Putamen (tissue), 1 donor: ENCODE results near the gene TPM2.
"Not testable (repeated sequence)": the region's sequence is repeated elsewhere in the genome, so short reads cannot be mapped to it uniquely, and the experiment has no call there.

ENCODE experiments used
- DNase-seq: peaks from one replicate; pipeline ENCODE4 v3.0.0-alpha.2; 2016; ENCODE audit warnings: low spot score

The TPM2 gene

GRCh38 chr9:35656348-35656747 lies 33.4 kb downstream of the TPM2 start:
- DNase-seq: no peak

- no peak for DNase-seq
These were observed 36.1 kb downstream of the TPM2 start for GRCh38 chr9:35653611-35654010.

- no peak for DNase-seq
These were observed 36.9 kb downstream of the TPM2 start for GRCh38 chr9:35652829-35653209.

- DNase-seq: no peak
These were observed 37.5 kb downstream of the TPM2 start for GRCh38 chr9:35651956-35652828.

GRCh38 chr9:35650341-35651158 lies 39.2 kb downstream of the TPM2 start, which contains the start of gene SIT1:
TSS of gene SIT1 (minus strand) at chr9:35650931. CDS start at chr9:35650853, 78 bp downstream.
- no peak for DNase-seq

- DNase-seq: no peak
These were observed 40.0 kb downstream of the TPM2 start for GRCh38 chr9:35649431-35650340.

GRCh38 chr9:35646533-35647265 lies 43.0 kb downstream of the TPM2 start:
- DNase-seq: peak; percentile 88

- DNase-seq: no peak
These were observed 43.6 kb downstream of the TPM2 start for GRCh38 chr9:35646153-35646532.

GRCh38 chr9:35645736-35646135 lies 44.0 kb downstream of the TPM2 start:
- not testable (repeated sequence) for DNase-seq

GRCh38 chr9:35643046-35643445 lies 46.7 kb downstream of the TPM2 start:
- DNase-seq: no peak

GRCh38 chr9:35641478-35641877 lies 48.2 kb downstream of the TPM2 start:
- DNase-seq: not testable (repeated sequence)

GRCh38 chr9:35640431-35640830 lies 49.3 kb downstream of the TPM2 start:
- not testable (repeated sequence) for DNase-seq

GRCh38 chr9:35639631-35640030 lies 50.1 kb downstream of the TPM2 start:
- DNase-seq: no peak

GRCh38 chr9:35639225-35639624 lies 50.5 kb downstream of the TPM2 start:
- not testable (repeated sequence) for DNase-seq

- DNase-seq: not testable (repeated sequence)
These were observed 51.0 kb downstream of the TPM2 start for GRCh38 chr9:35638751-35639150.

- DNase-seq: not testable (repeated sequence)
These were observed 52.2 kb downstream of the TPM2 start for GRCh38 chr9:35637427-35637955.

- DNase-seq: not testable (repeated sequence)
These were observed 52.9 kb downstream of the TPM2 start for GRCh38 chr9:35636877-35637246.

- DNase-seq: no peak
These were observed 53.4 kb downstream of the TPM2 start for GRCh38 chr9:35636135-35636876.

GRCh38 chr9:35635730-35636129 lies 54.0 kb downstream of the TPM2 start:
- DNase-seq: no peak
